ENCODE measurements around the gene NUBPL. TPM values are rescaled to one million over a fixed set of nuclear protein-coding genes. Genes with fewer than 3 reads are reported as not detected.

Gene NUBPL
- polyA plus RNA-seq, 3 donors: 17.2 to 18.1 (median 17.6) TPM

DNA sequence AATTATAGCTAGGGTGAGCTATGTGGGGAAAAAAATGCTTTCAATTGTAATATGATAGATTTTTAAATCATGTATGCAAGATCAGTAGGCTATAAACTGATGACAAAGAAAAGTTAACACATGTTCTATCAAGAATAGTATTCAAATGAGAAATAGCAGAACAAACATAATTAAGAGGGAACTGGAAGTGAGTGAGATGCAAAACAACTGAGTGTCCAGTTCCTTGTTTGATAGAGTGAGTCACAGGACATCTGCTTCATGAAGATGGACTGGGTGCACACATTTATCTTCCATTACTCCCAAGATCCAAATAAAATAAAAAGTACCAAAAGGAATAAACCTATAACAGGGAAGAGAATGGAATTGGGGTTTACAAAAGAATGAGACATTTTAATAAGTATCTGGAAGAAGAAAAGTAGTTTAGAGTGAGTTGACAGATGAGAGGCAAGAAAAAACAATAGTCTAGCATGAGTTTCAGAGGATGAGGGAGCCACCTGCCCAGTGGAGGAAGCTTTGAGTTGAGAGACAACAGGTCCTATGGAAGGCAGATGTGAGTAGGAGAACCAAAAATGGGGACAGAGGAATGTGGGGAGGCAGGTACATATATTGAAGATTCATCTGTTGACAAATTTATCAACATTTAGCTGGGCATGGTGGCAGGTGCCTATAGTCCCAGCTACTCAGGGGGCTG is 337.8 kb downstream of the NUBPL start:
- DNase-seq (ENCODE audit: low read depth in 3 of 3, low spot score in 2 of 3): no peak

DNA sequence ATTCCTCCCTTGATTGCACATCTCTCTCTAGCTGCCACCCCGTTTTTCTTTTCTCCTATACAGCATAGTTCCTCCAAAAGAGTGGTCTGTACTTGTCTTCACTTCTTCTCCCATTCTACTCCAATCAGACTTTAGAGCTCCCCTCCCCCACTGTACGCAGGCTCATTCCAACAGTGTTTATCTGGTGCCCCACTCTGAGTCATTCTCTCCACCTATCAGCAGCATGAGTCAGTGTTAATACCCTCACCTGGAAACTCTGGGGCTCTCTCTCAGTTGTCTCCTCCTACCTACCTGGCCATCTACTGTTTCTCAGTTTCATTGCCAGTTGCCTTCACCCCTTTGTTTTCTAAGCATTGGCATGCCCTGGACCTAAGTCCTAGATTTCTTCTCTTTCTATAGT is 340.8 kb downstream of the NUBPL start:
- no peak for DNase-seq (ENCODE audit: low read depth in 3 of 3, low spot score in 2 of 3)

DNA sequence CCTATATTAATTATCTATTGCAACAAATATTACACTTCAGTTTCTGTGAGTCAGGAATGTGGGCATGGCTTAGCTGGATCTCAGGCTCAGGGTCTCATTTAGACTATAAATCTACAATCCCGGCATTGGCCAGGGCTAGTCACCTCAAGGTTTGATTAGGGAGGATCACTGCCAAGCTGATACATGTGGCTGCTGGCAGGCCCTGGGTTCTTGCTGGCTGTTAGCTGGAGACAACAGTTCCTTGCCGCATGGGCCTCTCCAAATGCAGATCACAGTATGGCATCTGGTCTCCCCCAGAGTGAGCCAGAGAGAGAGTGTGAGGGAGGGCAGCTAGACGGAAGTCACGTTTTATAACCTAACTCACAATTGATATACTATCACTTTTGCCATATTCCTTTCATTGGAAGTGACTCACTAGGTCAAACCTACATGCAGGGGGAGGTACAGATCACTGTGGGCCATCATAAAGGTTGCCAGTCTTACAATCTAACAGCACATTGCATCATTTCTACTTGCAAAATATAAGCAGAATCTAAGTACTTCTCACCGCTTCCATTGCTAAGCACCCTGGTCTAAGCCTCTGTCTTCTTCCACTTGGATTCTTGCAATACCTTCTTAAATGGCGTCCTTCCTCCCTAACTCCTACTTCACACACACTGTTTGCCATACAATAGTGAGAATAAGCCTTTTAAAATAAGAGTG is 341.9 kb downstream of the NUBPL start:
- no peak for DNase-seq (ENCODE audit: low read depth in 3 of 3, low spot score in 2 of 3)

DNA sequence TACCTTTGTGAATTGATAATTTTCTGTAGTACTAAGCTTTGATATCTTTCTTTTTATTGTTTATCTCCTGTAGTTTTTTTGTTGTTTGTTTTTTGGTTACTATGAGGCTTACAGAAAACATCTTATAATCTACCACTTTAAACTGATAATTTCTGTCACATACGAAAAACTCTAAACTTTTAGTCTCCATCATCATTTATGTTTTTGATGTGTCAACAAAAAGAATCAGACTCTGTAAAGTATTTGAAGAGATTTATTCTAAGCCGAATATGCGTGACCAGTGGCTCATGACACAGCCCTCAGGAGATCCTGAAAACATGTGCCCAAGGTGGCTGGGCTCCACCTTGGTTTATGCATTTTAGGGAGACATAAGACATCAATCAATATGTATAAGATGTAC is 348.8 kb downstream of the NUBPL start:
- DNase-seq (ENCODE audit: low read depth in 3 of 3, low spot score in 2 of 3): no peak

Other genes with a start within 250 kb of the NUBPL start
- 10 to 100 TPM; 18.5 to 19.0 (median 19.0) TPM for gene HEATR5A, start 140.9 kb upstream of the NUBPL start, polyA plus RNA-seq (ENCODE audit: insufficient read length in 3 of 3)
- gene DTD2, start 103.9 kb upstream of the NUBPL start, polyA plus RNA-seq (ENCODE audit: insufficient read length in 3 of 3): 10 to 100 TPM; 14.1 to 18.6 (median 16.5) TPM
- not detected for gene GPR33, start 73.4 kb upstream of the NUBPL start, polyA plus RNA-seq (ENCODE audit: insufficient read length in 3 of 3)